ENCODE measurements around the gene FANCE.

Gene FANCE

DNA sequence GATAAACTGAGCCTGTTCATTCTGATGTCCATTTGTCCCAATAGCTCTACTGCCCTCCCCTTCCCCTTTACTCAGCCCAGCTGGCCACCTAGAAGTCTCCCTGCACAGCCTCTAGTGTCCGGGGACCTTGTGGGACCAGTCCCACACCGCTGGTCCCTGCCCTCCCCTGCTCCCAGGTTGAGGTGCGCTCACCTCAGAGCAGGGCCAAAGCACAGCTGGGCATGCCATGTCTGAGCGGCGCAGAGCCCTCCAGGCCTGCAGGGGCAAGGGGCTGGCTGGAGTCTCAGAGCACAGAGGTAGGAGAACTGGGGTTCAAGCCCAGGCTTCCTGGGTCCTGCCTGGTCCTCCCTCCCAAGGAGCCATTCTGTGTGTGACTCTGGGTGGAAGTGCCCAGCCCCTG lies 24.7 kb upstream of the FANCE start:
- no peak overlapping the region for H2BK15ac ChIP-seq (ENCODE audit: low read length)
- no peaks in the 10 kb centered on the region for H3K79me1 ChIP-seq (ENCODE audit: low read depth, low read length)
- DNase-seq (ENCODE audit: low spot score): no peak
- H2BK5ac ChIP-seq (ENCODE audit: low read length): no peak overlapping the region
- H3K36me3 ChIP-seq (replicated peaks in 1 of 2; ENCODE audit: control insufficient read depth in 2 of 2, insufficient read depth in 2 of 2, low read length in 2 of 2): peaks cover 8 to 26% of the 10 kb centered on the region in 2 donors
- H3K27ac ChIP-seq (replicated peaks; ENCODE audit: low read length): no peak overlapping the region
- H3K4me3 ChIP-seq (ENCODE audit: low read length in 2 of 2): no peak overlapping the region
- H3K18ac ChIP-seq (ENCODE audit: low read length): no peak overlapping the region
- no peak overlapping the region for H2BK12ac ChIP-seq (ENCODE audit: low read length)
- H3K4me1 ChIP-seq (ENCODE audit: control insufficient read depth in 2 of 2, insufficient read depth in 1 of 2, low read depth in 1 of 2, low read length in 2 of 2): peaks cover 0 to 9% of the 10 kb centered on the region in 2 donors
- no peak overlapping the region for H2BK120ac ChIP-seq (ENCODE audit: low read depth, low read length)
- no peak overlapping the region for H4K91ac ChIP-seq (ENCODE audit: low read depth, low read length, poor library complexity)
- no peaks in the 10 kb centered on the region for H3K27me3 ChIP-seq (ENCODE audit: control insufficient read depth in 3 of 3, insufficient read depth in 3 of 3, low read depth in 1 of 3, low read length in 3 of 3)
- H3K9me3 ChIP-seq (replicated peaks in 1 of 2; ENCODE audit: control insufficient read depth in 2 of 2, insufficient read depth in 1 of 2, low read depth in 1 of 2, low read length in 2 of 2): peaks cover 11 to 17% of the 10 kb centered on the region in 2 donors
- peak overlapping the region; percentile 16 for H3K23ac ChIP-seq (ENCODE audit: low read depth, low read length, poor library complexity)
- no peak overlapping the region for H2AK5ac ChIP-seq (ENCODE audit: low read depth, low read length)
- no peak overlapping the region for H3K4ac ChIP-seq (ENCODE audit: low read length)
- H3K14ac ChIP-seq (ENCODE audit: low read length): no peak overlapping the region
- H2AFZ ChIP-seq (ENCODE audit: low read length): no peak overlapping the region
- no peak overlapping the region for H3K4me2 ChIP-seq (ENCODE audit: insufficient read depth, low read length, poor library complexity, severe bottlenecking)
- no CpG with 5 or more reads among the region's 5 CpGs for WGBS, 2 donors (ENCODE audit: extremely low coverage in 2 of 2, insufficient read length in 2 of 2, insufficient replicate concordance in 1 of 2)
- no peak overlapping the region for H4K8ac ChIP-seq (ENCODE audit: low read depth, low read length)
- H3K9ac ChIP-seq (ENCODE audit: low read depth, low read length, poor library complexity): no peak overlapping the region

DNA sequence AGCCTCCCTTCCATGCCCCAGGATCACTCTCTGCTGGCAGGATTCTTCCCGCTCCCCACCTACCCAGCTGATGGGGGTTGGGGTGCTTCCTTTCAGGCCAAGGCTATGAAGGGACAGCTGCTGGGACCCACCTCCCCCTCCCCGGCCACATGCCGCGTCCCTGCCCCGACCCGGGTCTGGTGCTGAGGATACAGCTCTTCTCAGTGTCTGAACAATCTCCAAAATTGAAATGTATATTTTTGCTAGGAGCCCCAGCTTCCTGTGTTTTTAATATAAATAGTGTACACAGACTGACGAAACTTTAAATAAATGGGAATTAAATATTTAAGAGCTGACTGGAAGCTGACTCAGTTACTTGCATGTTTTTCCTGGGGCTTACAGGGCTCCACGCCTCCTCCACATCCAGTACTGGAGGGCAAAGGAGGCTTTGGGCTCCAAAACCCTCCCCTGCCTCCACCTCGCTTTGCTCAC lies 24.3 kb upstream of the FANCE start:
- WGBS, 2 donors (ENCODE audit: extremely low coverage in 2 of 2, insufficient read length in 2 of 2, insufficient replicate concordance in 1 of 2): no CpG with 5 or more reads among the region's 9 CpGs

GRCh38 chr6:35428421-35429149 lies 23.6 kb upstream of the FANCE start:
- Histone ChIP-seq H2AK5ac (ENCODE audit: low read depth, low read length) (no peak overlapping the region), H2BK15ac (ENCODE audit: low read length) (peak overlapping the region; percentile 20), H3K27me3 (ENCODE audit: control insufficient read depth in 3 of 3, insufficient read depth in 3 of 3, low read depth in 1 of 3, low read length in 3 of 3) (no peaks in the 10 kb centered on the region), H3K4ac (ENCODE audit: low read length) (no peak overlapping the region), H3K23ac (ENCODE audit: low read depth, low read length, poor library complexity) (no peak overlapping the region), H3K27ac (replicated peaks; ENCODE audit: low read length) (no peak overlapping the region), H3K4me1 (ENCODE audit: control insufficient read depth in 2 of 2, insufficient read depth in 1 of 2, low read depth in 1 of 2, low read length in 2 of 2) (peaks cover 0 to 9% of the 10 kb centered on the region in 2 donors), H3K4me3 (ENCODE audit: low read length in 2 of 2) (no peak overlapping the region), H4K91ac (ENCODE audit: low read depth, low read length, poor library complexity) (no peak overlapping the region), H3K18ac (ENCODE audit: low read length) (no peak overlapping the region), H2BK12ac (ENCODE audit: low read length) (no peak overlapping the region), H3K9me3 (replicated peaks in 1 of 2; ENCODE audit: control insufficient read depth in 2 of 2, insufficient read depth in 1 of 2, low read depth in 1 of 2, low read length in 2 of 2) (peaks cover 11 to 17% of the 10 kb centered on the region in 2 donors), H2BK120ac (ENCODE audit: low read depth, low read length) (no peak overlapping the region), H3K9ac (ENCODE audit: low read depth, low read length, poor library complexity) (no peak overlapping the region), H2AFZ (ENCODE audit: low read length) (no peak overlapping the region), H3K79me1 (ENCODE audit: low read depth, low read length) (no peaks in the 10 kb centered on the region), H3K36me3 (replicated peaks in 1 of 2; ENCODE audit: control insufficient read depth in 2 of 2, insufficient read depth in 2 of 2, low read length in 2 of 2) (peaks cover 7 to 24% of the 10 kb centered on the region in 2 donors), H4K8ac (ENCODE audit: low read depth, low read length) (no peak overlapping the region), H3K14ac (ENCODE audit: low read length) (no peak overlapping the region), H3K4me2 (ENCODE audit: insufficient read depth, low read length, poor library complexity, severe bottlenecking) (no peak overlapping the region), H2BK5ac (ENCODE audit: low read length) (no peak overlapping the region)
- no peak for DNase-seq (ENCODE audit: low spot score)
- no CpG with 5 or more reads among the region's 10 CpGs for WGBS, 2 donors (ENCODE audit: extremely low coverage in 2 of 2, insufficient read length in 2 of 2, insufficient replicate concordance in 1 of 2)

More for the DNA sequence above, 24.3 kb upstream of the FANCE start:
- Histone ChIP-seq H3K4me1 (ENCODE audit: control insufficient read depth in 2 of 2, insufficient read depth in 1 of 2, low read depth in 1 of 2, low read length in 2 of 2) (peaks cover 0 to 9% of the 10 kb centered on the region in 2 donors), H3K79me1 (ENCODE audit: low read depth, low read length) (no peaks in the 10 kb centered on the region), H3K23ac (ENCODE audit: low read depth, low read length, poor library complexity) (peak overlapping the region; percentile 32), H3K36me3 (replicated peaks in 1 of 2; ENCODE audit: control insufficient read depth in 2 of 2, insufficient read depth in 2 of 2, low read length in 2 of 2) (peaks cover 7 to 24% of the 10 kb centered on the region in 2 donors), H3K9me3 (replicated peaks in 1 of 2; ENCODE audit: control insufficient read depth in 2 of 2, insufficient read depth in 1 of 2, low read depth in 1 of 2, low read length in 2 of 2) (peaks cover 11 to 17% of the 10 kb centered on the region in 2 donors), H3K14ac (ENCODE audit: low read length) (no peak overlapping the region), H3K4ac (ENCODE audit: low read length) (no peak overlapping the region), H2BK12ac (ENCODE audit: low read length) (no peak overlapping the region), H3K27me3 (ENCODE audit: control insufficient read depth in 3 of 3, insufficient read depth in 3 of 3, low read depth in 1 of 3, low read length in 3 of 3) (no peaks in the 10 kb centered on the region), H2AK5ac (ENCODE audit: low read depth, low read length) (no peak overlapping the region), H4K91ac (ENCODE audit: low read depth, low read length, poor library complexity) (no peak overlapping the region), H2BK5ac (ENCODE audit: low read length) (no peak overlapping the region), H3K27ac (replicated peaks; ENCODE audit: low read length) (no peak overlapping the region), H3K9ac (ENCODE audit: low read depth, low read length, poor library complexity) (no peak overlapping the region), H4K8ac (ENCODE audit: low read depth, low read length) (no peak overlapping the region), H2BK15ac (ENCODE audit: low read length) (peak overlapping the region; percentile 20), H2BK120ac (ENCODE audit: low read depth, low read length) (no peak overlapping the region), H3K18ac (ENCODE audit: low read length) (no peak overlapping the region), H3K4me3 (ENCODE audit: low read length in 2 of 2) (no peak overlapping the region), H3K4me2 (ENCODE audit: insufficient read depth, low read length, poor library complexity, severe bottlenecking) (no peak overlapping the region), H2AFZ (ENCODE audit: low read length) (no peak overlapping the region)
- DNase-seq (ENCODE audit: low spot score): no peak

GRCh38 chr6:35429463-35429862 lies 22.7 kb upstream of the FANCE start:
- Histone ChIP-seq H3K4ac (ENCODE audit: low read length) (no peak overlapping the region), H3K18ac (ENCODE audit: low read length) (no peak overlapping the region), H2BK5ac (ENCODE audit: low read length) (no peak overlapping the region), H3K27me3 (ENCODE audit: control insufficient read depth in 3 of 3, insufficient read depth in 3 of 3, low read depth in 1 of 3, low read length in 3 of 3) (no peaks in the 10 kb centered on the region), H3K9me3 (replicated peaks in 1 of 2; ENCODE audit: control insufficient read depth in 2 of 2, insufficient read depth in 1 of 2, low read depth in 1 of 2, low read length in 2 of 2) (peaks cover 11 to 17% of the 10 kb centered on the region in 2 donors), H2BK12ac (ENCODE audit: low read length) (no peak overlapping the region), H3K14ac (ENCODE audit: low read length) (no peak overlapping the region), H3K27ac (replicated peaks; ENCODE audit: low read length) (no peak overlapping the region), H4K8ac (ENCODE audit: low read depth, low read length) (no peak overlapping the region), H2AK5ac (ENCODE audit: low read depth, low read length) (no peak overlapping the region), H2BK15ac (ENCODE audit: low read length) (no peak overlapping the region), H3K4me1 (ENCODE audit: control insufficient read depth in 2 of 2, insufficient read depth in 1 of 2, low read depth in 1 of 2, low read length in 2 of 2) (peaks cover 0 to 9% of the 10 kb centered on the region in 2 donors), H3K4me2 (ENCODE audit: insufficient read depth, low read length, poor library complexity, severe bottlenecking) (no peak overlapping the region), H3K9ac (ENCODE audit: low read depth, low read length, poor library complexity) (no peak overlapping the region), H3K4me3 (ENCODE audit: low read length in 2 of 2) (no peak overlapping the region), H3K79me1 (ENCODE audit: low read depth, low read length) (no peaks in the 10 kb centered on the region), H3K23ac (ENCODE audit: low read depth, low read length, poor library complexity) (no peak overlapping the region), H2BK120ac (ENCODE audit: low read depth, low read length) (no peak overlapping the region), H2AFZ (ENCODE audit: low read length) (no peak overlapping the region), H4K91ac (ENCODE audit: low read depth, low read length, poor library complexity) (no peak overlapping the region), H3K36me3 (replicated peaks in 1 of 2; ENCODE audit: control insufficient read depth in 2 of 2, insufficient read depth in 2 of 2, low read length in 2 of 2) (peaks cover 5 to 15% of the 10 kb centered on the region in 2 donors)
- WGBS, 2 donors (ENCODE audit: extremely low coverage in 2 of 2, insufficient read length in 2 of 2, insufficient replicate concordance in 1 of 2): no CpG with 5 or more reads among the region's 2 CpGs
- DNase-seq (ENCODE audit: low spot score): no peak
